HG02973 (cell line): Measurements from ENCODE around the gene KCNK6.
"Not testable (repeated sequence)": the region's sequence is repeated elsewhere in the genome, so short reads cannot be mapped to it uniquely, and the experiment has no call there.

Experiments used
- ATAC-seq: cut with Tn5 transposase; IDR thresholded peaks from one replicate; pipeline ENCODE4 v1.9.1; 2021; ENCODE audit warnings: moderate library complexity; ENCODE audit not compliant: unreplicated experiment

KCNK6 gene

DNA sequence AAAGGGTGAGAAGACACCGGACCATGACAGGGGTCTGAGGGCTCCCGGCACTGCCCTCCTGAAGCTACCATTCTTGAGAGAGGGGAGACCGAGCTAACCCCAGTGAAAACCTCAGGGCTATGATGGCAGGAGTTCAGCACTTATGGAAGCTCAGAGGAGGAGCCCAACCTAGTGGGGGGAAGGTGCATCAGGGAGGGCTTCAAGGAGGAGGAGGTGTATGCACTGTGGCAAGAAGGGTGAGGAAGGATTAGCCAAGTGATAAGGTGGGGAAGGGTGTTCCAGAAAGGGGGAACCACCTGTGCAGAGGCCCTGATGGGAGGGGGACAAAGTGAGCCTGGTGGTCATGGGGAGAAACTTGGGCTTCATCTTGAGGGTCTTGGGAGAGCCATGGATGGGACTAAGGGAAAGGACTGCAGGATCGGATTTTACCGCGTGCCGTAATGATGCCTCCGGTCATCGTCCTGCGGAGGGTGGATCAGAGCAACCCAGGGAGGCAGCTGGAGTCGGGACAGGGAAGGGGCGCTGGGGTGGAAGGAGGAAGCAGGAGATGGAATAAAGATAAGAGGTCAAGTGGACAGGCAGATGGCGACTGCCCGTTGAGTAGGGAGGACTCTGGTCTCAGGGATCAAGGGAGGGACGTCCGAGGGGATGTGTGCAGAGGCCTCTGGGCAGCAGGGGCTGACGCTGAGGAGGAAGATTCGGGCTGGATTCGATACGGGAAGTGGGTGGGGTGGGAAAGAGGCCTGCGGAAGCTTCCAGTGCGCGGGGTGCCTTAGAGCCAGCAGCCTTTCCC is 41.4 kb downstream of the KCNK6 start:
- ATAC-seq, result no peak

DNA sequence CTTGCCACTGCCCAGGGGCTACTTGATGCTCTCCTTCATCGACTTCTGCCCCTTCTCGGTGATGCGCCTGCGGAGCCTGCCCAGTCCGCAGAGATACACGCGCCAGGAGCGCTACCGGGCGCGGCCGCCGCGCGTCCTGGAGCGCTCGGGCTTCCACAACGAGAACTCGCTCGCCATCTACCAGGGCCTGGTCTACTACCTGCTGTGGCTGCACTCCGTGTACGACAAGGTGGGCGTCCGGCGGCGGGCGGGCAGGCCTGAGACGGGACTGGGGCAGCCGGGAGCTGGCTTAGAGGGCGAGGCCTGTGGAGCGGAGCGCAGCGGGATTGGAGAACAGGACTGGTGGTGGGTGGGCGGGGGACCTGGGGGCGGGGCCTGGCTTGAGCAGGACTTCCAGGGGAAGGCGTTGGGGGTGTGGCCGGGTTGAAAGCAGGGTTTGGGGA is 42.0 kb downstream of the KCNK6 start:
- no peak for ATAC-seq

DNA sequence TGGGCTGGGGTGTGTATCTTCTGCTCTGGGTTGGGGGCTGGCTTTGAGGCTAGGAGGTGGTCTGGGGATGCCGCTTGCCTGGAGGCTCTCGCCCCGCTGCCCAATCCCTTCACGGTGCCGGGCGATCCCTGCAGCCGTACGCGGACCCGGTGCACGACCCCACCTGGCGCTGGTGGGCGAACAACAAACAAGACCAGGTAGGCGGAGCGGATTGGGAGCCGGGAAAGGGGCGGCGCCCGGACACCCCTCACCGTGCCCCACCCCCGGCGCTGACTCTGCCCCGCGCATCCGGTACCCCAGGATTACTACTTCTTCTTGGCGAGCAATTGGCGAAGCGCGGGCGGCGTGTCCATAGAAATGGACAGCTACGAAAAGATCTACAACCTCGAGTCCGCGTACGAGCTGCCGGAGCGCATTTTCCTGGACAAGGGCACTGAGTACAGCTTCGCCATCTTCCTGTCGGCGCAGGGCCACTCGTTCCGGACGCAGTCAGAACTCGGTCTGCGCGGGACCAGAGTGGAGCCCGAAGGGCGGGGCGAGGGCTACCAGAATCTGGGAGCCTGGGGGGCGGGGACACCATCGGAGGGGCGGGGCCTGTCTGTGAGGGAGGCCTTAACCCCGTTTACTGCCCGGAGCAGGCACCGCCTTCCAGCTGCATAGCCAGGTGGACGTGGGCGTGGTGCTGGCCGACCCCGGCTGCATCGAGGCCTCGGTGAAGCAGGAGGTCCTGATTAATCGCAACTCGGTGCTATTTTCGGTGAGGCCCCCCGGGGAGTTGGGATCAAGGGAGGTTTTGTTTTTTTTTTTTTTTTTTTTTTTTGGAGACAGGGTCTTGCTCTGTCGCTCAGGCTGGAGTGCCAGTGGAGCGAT is 42.7 kb downstream of the KCNK6 start:
- no peak for ATAC-seq

DNA sequence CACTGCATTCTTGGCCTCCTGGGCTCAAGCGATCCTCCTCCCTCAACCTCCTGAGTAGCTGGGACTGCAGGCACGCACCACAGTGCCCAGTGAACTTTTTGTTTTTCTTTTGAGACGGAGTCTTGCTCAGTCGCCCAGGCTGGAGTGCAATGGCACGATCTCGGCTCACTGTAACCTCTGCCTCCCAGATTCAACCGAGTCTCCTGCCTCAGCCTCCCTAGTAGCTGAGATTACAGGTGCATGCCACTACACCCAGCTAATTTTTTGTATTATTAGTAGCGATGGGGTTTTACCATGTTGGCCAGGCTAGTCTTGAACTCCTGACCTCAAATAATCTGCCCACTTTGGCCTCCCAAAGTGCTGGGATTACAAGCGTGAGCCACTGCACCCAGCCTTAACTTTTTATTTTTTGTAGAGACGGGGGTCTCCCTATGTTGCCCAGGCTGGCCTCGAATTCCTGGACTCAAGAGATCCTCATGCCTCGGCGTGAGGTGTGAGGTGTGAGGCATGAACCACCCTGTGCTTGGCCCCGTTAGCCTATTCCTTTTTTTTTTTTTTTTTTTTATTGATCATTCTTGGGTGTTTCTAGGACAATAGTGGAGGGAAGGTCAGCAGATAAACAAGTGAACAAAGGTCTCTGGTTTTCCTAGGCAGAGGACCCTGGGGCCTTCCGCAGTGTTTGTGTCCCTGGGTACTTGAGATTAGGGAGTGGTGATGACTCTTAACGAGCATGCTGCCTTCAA is 43.5 kb downstream of the KCNK6 start:
- not testable (repeated sequence) for ATAC-seq

DNA sequence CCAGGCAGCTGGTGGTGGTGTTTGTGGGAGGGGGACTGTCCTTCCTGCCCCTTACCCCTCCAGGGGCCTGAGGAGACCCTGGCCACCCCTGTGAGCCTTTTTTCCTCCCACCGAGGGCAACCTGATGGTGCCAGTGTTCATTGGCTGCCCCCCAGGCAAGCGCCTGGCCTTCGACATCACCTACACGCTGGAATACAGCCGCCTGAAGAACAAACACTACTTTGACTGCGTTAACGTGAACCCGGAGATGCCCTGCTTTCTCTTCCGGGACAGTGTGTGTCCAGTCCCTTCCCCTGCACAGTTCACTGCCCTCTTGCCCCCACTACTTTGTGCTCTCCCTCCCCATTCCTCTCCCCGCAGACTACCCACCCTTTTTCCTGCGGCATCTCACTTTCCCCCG is 47.4 kb downstream of the KCNK6 start:
- ATAC-seq, result no peak

DNA sequence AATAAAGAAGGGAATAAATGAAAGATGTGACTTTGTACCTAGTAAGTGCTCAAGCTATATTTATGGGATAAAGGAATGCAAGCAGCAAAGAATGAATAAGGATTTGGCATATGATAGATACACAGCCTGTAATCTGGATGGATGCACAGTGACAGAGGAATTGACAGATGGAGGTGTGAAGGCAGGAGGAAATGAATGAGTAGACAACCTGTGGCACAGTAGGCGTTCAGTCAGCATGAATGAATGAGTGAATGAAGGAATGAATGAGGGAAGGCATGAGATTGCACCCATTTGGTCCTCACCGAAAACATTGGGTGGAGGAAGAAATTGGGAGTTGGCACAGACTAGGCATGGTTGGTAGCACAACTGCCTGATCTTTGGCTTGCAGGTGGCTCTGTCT is 49.9 kb downstream of the KCNK6 start:
- no peak for ATAC-seq

DNA sequence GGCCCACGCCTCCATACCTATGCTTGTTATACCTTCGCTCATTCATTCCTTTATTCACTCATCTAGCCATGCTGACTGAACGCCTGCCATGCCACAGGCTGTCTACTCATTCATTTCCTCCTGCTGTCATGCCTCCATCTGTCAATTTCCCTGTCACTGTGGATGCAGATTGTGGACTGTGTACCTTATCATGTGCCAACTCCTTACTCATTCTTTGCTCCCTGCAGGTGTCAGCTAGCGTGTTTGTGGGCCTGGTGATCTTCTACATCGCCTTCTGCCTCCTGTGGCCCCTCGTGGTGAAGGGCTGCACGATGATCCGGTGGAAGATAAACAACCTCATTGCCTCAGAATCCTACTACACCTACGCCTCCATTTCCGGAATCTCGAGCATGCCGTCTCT is 50.7 kb downstream of the KCNK6 start:
- no peak for ATAC-seq

DNA sequence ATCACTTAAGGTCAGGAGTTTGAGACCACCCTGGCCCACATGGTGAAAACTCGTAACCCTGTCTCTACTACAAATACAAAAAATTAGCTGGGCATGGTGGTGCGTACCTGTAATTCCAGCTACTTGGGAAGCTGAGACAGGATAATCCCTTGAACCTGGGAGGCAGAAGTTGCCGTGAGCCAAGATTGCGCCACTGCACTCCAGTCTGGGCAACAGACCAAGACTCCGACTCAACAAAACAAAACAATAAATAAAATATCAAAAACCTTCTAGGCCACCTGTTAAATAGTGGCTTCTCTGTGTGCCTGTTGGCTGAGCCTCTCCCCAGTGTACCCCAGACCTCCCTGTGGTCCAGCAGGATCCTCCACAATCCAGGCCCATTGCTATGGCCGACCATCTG is 51.4 kb downstream of the KCNK6 start:
- no peak for ATAC-seq

DNA sequence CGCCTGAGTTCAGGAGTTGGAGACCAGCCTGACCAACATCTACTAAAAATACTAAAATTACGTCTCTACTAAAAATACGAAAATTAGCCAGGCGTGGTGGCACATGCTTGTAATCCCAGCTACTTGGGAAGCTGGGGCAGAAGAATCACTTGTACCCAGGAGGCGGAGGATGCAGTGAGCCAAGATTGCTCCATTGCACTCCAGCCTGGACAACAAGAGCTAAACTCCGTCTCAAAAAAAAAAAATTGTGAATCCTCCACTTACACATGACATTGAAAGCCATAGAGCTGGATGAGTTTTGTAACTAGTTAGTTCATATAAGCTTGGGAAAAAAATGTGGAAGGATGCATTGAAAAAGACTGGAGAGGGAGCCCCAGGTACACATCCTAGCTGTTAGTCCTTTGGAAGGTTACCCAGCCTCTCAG is 54.3 kb downstream of the KCNK6 start:
- no peak for ATAC-seq

DNA sequence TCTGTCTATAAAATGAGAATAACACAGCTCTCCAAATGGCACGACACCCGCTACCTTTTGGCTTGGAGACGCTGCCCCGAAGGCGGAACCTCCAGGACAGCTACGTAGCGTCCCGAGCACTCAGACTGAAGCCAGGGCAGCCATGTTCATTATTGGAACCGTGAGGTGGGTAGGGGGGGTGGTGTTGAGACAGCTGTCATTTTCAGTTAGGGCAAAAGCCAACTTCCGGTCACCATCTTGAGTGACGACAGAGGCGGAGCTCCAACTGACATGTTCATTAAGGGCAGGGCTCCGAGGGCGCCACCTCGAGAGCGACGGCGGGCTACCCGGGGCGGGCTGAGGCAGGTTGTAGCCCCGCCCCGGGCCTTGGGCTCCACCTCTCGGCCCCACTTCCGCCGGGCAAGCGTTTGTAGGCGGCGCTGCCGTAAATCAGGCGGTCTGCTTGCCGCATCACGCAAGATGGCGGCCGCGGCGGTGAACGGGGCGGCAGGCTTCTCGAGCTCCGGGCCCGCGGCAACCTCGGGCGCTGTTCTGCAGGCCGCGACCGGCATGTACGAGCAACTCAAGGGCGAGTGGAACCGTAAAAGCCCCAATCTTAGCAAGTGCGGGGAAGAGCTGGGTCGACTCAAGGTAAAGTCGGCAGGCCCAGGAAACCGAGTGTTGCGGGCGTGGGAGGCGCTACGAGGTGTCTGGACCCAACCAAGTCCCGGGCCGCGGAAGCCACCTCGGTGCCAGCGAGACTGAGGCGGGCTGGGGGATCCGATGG is 54.9 kb downstream of the KCNK6 start, which contains the start of gene PSMD8:
Gene PSMD8 (plus strand): TSS at position 240 of the 766 bp plus-strand sequence. CDS start 31 bp downstream, at position 271.
- ATAC-seq, result peak; percentile 89

DNA sequence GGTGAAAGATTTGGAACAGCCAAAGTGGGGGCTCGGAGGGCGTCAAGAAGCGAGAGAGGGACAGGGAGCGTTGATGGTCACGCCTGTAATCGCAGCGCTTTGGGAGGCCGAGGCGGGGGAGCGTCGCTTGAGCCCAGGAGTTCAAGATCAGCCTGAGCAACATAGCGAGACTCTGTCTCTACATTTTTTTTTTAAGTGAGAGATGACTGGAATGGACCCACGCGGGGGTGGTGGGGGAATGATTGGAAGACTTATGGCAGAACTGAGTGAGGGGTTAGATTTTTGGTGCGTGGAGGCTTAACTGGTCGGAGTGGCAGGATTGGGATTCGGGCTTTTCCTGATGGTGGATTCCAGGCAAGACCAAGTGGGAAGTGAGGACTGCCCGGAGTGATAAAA is 55.5 kb downstream of the KCNK6 start:
- no peak for ATAC-seq

DNA sequence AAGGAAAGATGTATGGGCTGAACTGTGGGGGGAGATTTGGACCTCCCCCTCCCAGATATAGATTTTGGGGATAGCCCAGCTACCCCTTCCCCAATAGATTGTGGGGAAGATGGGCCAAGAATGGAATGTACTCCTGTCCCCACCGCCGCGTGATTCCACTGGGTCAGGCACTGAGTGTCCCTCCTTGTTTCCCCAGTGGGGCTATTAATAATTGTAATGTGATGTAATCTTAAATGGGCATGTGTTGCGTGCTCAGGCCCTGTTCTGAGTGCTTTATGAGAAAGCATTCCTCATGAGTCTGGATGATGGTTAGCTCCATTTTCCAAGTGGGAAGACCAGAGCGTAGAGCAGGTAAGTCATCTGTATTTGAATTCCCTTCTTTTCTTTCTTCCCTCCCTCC is 56.1 kb downstream of the KCNK6 start:
- ATAC-seq, result no peak

DNA sequence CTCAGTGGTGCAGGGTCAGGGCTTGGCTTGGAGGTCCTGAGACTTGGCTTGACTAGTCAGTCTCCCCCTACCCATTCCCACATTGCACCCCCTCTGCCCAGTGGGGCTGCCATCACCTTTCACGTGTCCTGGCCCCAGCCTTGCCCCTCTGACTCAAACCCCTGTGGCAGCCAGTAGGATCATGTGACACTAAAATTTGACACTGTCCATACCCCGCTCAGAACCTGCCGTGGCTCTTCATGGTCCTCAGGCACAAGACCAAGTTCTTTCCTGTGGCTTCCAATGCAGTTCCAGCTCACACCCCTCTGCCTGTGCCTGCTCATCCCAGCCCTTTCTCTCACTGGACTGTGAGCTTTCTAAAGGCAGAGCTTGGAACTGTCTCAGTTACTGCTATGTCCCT is 56.9 kb downstream of the KCNK6 start:
- ATAC-seq, result no peak

DNA sequence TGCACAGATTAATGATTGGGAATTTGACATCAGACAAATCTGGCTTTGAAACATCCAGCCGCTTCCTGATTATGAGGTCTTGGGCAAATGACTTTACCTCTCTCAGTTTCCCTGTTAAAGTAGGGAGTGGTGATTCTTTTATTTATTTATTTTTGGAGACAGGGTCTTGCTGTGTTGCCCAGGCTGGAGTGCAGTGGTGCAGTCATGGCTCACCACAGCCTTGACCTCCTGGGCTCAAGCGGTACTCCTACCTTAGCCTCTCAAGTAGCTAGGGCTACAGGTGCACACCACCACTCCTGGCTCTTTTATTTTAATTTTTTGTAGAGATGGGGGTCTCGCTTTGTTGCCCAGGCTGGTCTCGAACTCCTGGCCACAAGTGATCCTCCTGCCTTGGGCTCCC is 57.4 kb downstream of the KCNK6 start:
- ATAC-seq, result no peak

DNA sequence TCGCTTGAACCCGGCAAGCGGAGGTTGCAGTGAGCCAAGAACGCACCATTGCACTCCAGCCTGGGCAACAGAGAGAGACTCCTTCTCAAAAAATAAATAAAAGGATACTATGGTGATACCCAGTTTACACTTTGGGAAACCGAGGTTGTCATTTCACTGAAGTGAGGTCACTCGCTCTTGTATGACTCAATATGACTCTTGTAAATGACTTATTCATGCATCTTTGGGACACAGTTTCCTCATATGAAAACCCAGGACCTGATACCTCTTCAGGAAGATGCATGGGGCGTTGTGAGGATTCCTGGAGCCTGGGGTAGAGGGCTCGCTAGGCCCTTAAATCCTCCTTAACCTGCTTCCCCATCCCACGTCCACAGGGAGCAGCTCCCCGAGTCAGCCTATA is 59.2 kb downstream of the KCNK6 start:
- no peak for ATAC-seq

DNA sequence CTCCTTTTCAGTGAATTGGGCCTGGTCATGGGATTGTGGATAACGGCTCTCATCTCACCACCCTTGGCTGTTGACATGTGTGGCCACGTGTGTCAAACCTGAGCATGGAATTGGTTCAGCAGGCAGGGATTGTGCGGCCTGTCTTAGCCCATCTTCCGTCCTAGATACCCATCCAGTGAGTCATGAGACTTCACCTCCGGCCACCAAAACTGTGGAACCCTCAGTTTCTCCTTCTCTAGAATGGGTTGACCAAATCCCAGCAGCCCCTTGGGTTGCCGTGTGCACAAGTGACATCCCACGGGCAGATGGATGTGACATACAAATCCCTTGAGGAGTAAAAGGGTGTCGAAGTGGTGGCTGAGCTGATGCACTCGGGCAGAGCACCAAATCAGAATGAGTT is 61.5 kb downstream of the KCNK6 start:
- ATAC-seq, result no peak
